CD8-positive, alpha-beta memory T cell (primary cell): Measurements from ENCODE around the gene FMNL1. TPM values are rescaled to one million over a fixed set of nuclear protein-coding genes. Genes with fewer than 3 reads are reported as not detected.

ENCODE experiments used
- CTCF ChIA-PET: fragments of 350-600 bp; sonication (Branson Sonifier 250); formaldehyde crosslinking; loops from one replicate; lab custom pipeline; 2021; ENCODE audit warnings: antibody characterized with exemption; lab: Charles Lee
- POLR2A ChIA-PET: fragments of 350-600 bp; sonication (Branson Sonifier 250); formaldehyde crosslinking; loops from one replicate; lab custom pipeline; 2021; ENCODE audit warnings: antibody characterized with exemption; lab: Charles Lee
- DNase-seq, 5 donors: peaks; one replicate each; pipeline versions ENCODE4 v3.0.0 to v3.0.0-alpha.2; 2020 to 2022; ENCODE audit warnings: mixed read lengths in 1 of 5
- H3K27ac ChIP-seq: one replicate; pipeline ENCODE4 v1.7.0; 2013; ENCODE audit warnings: low read depth, mild to moderate bottlenecking, low read length, moderate library complexity
- H3K27me3 ChIP-seq: 2 replicates; pipeline ENCODE4 v1.7.0; 2013; ENCODE audit warnings: low read length, mild to moderate bottlenecking; ENCODE audit not compliant: insufficient read depth, poor library complexity, severe bottlenecking
- H3K36me3 ChIP-seq: 2 replicates; pipeline ENCODE4 v1.7.0; 2013; ENCODE audit warnings: mild to moderate bottlenecking, low read length, moderate library complexity; ENCODE audit not compliant: insufficient read depth
- H3K4me1 ChIP-seq: 2 replicates; pipeline ENCODE4 v1.7.0; 2013; ENCODE audit warnings: mild to moderate bottlenecking, low read length, moderate library complexity; ENCODE audit not compliant: insufficient read depth
- H3K4me3 ChIP-seq: 2 replicates; pipeline ENCODE4 v1.7.0; 2013; ENCODE audit warnings: mild to moderate bottlenecking, low read length
- H3K9me3 ChIP-seq: 2 replicates; pipeline ENCODE4 v1.7.0; 2013; ENCODE audit warnings: mild to moderate bottlenecking, low read length
- H3K27ac Mint-ChIP-seq, 8 donors: one replicate each; pipeline ENCODE4 v1.8.0; 2020 to 2021; ENCODE audit warnings: mixed read lengths in 8 of 8, mild to moderate bottlenecking in 6 of 8, inconsistent platforms in 3 of 8, moderate library complexity in 3 of 8
- H3K27me3 Mint-ChIP-seq, 2 donors: one replicate each; pipeline ENCODE4 v1.8.0; 2020 to 2021; ENCODE audit warnings: mixed read lengths in 2 of 2, mild to moderate bottlenecking in 1 of 2, moderate library complexity in 1 of 2
- H3K36me3 Mint-ChIP-seq, 3 donors: one replicate each; pipeline ENCODE4 v1.8.0; 2020 to 2021; ENCODE audit warnings: mixed read lengths in 3 of 3, inconsistent platforms in 1 of 3, mild to moderate bottlenecking in 1 of 3
- H3K4me1 Mint-ChIP-seq, 3 donors: one replicate each; pipeline ENCODE4 v1.8.0; 2020 to 2021; ENCODE audit warnings: mixed read lengths in 3 of 3, inconsistent platforms in 1 of 3, mild to moderate bottlenecking in 1 of 3
- H3K4me3 Mint-ChIP-seq, 7 donors: one replicate each; pipeline ENCODE4 v1.8.0; 2020 to 2021; ENCODE audit warnings: mixed read lengths in 7 of 7, mild to moderate bottlenecking in 6 of 7, moderate library complexity in 4 of 7, inconsistent platforms in 2 of 7
- H3K9me3 Mint-ChIP-seq, 5 donors: one replicate each; pipeline ENCODE4 v1.8.0; 2020 to 2022; ENCODE audit warnings: mixed read lengths in 5 of 5, mild to moderate bottlenecking in 3 of 5, moderate library complexity in 2 of 5, inconsistent platforms in 1 of 5
- polyA plus RNA-seq: library from polyadenylated mRNA; unstranded; fragments of 300-500 nt; fragmentation: Illumina TruSeq; gene quantifications from one replicate; pipeline ENCODE4 v1.2.3, GENCODE V29; 2021
- total RNA-seq, 2 experiments: library from RNA; stranded (reverse); gene quantifications; one replicate each; pipeline ENCODE4 v1.2.3, GENCODE V29; 2021

The FMNL1 gene
- total and polyA plus RNA-seq, 3 experiments from 2014 or later: 58.6 to 265 (median 260) TPM

GRCh38 chr17:45223539-45224528 is 2.1 kb downstream of the FMNL1 start:
- peaks cover 0 to 1% of the 10 kb centered on the region in 2 donors for H3K27me3 Mint-ChIP-seq
- Histone ChIP-seq H3K27me3 (no peaks in the 10 kb centered on the region), H3K4me1 (peaks cover 62% of the 10 kb centered on the region), H3K9me3 (no peaks in the 10 kb centered on the region), H3K36me3 (no peaks in the 10 kb centered on the region), H3K27ac (peak overlapping the region; percentile 98), H3K4me3 (peak overlapping the region; percentile 95)
- peak overlapping the region; percentile 96 to 100 (median 99) for H3K4me3 Mint-ChIP-seq
- peaks cover 59 to 69% (median 66%) of the 10 kb centered on the region in 3 donors for H3K4me1 Mint-ChIP-seq
- CTCF ChIA-PET: interaction anchor here (0.9 to 13.8 kb wide), 7 partner anchors 10 to 163 kb away, joined by 3 to 409 read pairs (median 21); partner anchors contain the start of gene ACBD4
- H3K27ac Mint-ChIP-seq: peak overlapping the region; percentile 92 to 100 (median 100)
- no peaks in the 10 kb centered on the region for H3K9me3 Mint-ChIP-seq
- POLR2A ChIA-PET: interaction anchor here (0.7 to 13.4 kb wide), 3 partner anchors 8 to 21 kb away, joined by 3 to 189 read pairs (median 4); no protein-coding TSS in a partner anchor
- peaks cover 2 to 67% (median 2%) of the 10 kb centered on the region in 3 donors for H3K36me3 Mint-ChIP-seq
- peak; percentile 47 to 73 (median 53) for DNase-seq

- Mint-ChIP-seq H3K27me3 (peaks cover 0 to 3% of the 10 kb centered on the region in 2 donors), H3K9me3 (no peaks in the 10 kb centered on the region), H3K27ac (peak overlapping the region; percentile 97 to 100 (median 100)), H3K4me3 (peak overlapping the region; percentile 96 to 100 (median 99)), H3K36me3 (peaks cover 0 to 63% (median 0%) of the 10 kb centered on the region in 3 donors), H3K4me1 (peaks cover 59 to 69% (median 65%) of the 10 kb centered on the region in 3 donors)
- no peaks in the 10 kb centered on the region for H3K9me3 ChIP-seq
- peaks cover 62% of the 10 kb centered on the region for H3K4me1 ChIP-seq
- peak overlapping the region; percentile 98 for H3K27ac ChIP-seq
- CTCF ChIA-PET: interaction anchor here (1.2 to 13.8 kb wide), 6 partner anchors 9 to 160 kb away, joined by 3 to 409 read pairs (median 18); partner anchors contain the start of genes ACBD4 and MAP3K14
- peak in 3 of 5 donors; percentile 26 to 58 (median 53) for DNase-seq
- H3K4me3 ChIP-seq: peak overlapping the region; percentile 95
- POLR2A ChIA-PET: interaction anchor here (2.6 to 13.4 kb wide), 2 partner anchors 21 to 76 kb away, joined by 26 to 189 read pairs; partner anchors contain the start of gene HEXIM1
- H3K27me3 ChIP-seq: no peaks in the 10 kb centered on the region
- no peaks in the 10 kb centered on the region for H3K36me3 ChIP-seq
Measured at GRCh38 chr17:45224671-45225050, 3.0 kb downstream of the FMNL1 start.

- Mint-ChIP-seq H3K27me3 (peaks cover 0 to 3% of the 10 kb centered on the region in 2 donors), H3K9me3 (no peaks in the 10 kb centered on the region), H3K4me3 (peak overlapping the region; percentile 96 to 100 (median 99)), H3K27ac (peak overlapping the region; percentile 97 to 100 (median 100)), H3K36me3 (peaks cover 0 to 61% (median 0%) of the 10 kb centered on the region in 3 donors), H3K4me1 (peaks cover 59 to 69% (median 65%) of the 10 kb centered on the region in 3 donors)
- Histone ChIP-seq H3K27me3 (no peaks in the 10 kb centered on the region), H3K4me3 (peak overlapping the region; percentile 95), H3K36me3 (no peaks in the 10 kb centered on the region), H3K4me1 (peaks cover 62% of the 10 kb centered on the region), H3K9me3 (no peaks in the 10 kb centered on the region), H3K27ac (peak overlapping the region; percentile 98)
- ChIA-PET CTCF (interaction anchor here (0.9 to 13.8 kb wide), 9 partner anchors 9 to 160 kb away, joined by 3 to 409 read pairs (median 10); partner anchors contain the start of genes ACBD4, HEXIM1 and MAP3K14), POLR2A (interaction anchor here (0.5 to 13.4 kb wide), 8 partner anchors 9 to 360 kb away, joined by 3 to 189 read pairs (median 10); partner anchors contain the start of genes HEXIM1, HEXIM2 and MAP3K14)
- DNase-seq: peak; percentile 41 to 71 (median 52)
Measured at GRCh38 chr17:45225051-45225700, 3.5 kb downstream of the FMNL1 start.

GRCh38 chr17:45225964-45226530 is 4.4 kb downstream of the FMNL1 start:
- POLR2A ChIA-PET: interaction anchor here (0.8 to 13.4 kb wide), 11 partner anchors 9 to 359 kb away, joined by 3 to 189 read pairs (median 6); partner anchors contain the start of genes HEXIM1, HEXIM2, MAP3K14 and NMT1
- peaks cover 0 to 57% (median 0%) of the 10 kb centered on the region in 3 donors for H3K36me3 Mint-ChIP-seq
- H3K4me1 Mint-ChIP-seq: peaks cover 63 to 67% (median 64%) of the 10 kb centered on the region in 3 donors
- DNase-seq: peak; percentile 88 to 98 (median 95)
- Histone ChIP-seq H3K36me3 (no peaks in the 10 kb centered on the region), H3K4me1 (peaks cover 62% of the 10 kb centered on the region), H3K27me3 (no peaks in the 10 kb centered on the region), H3K27ac (peak overlapping the region; percentile 98), H3K4me3 (peak overlapping the region; percentile 95), H3K9me3 (no peaks in the 10 kb centered on the region)
- peaks cover 0 to 3% of the 10 kb centered on the region in 2 donors for H3K27me3 Mint-ChIP-seq
- H3K27ac Mint-ChIP-seq: peak overlapping the region; percentile 97 to 100 (median 100)
- peak overlapping the region; percentile 96 to 100 (median 99) for H3K4me3 Mint-ChIP-seq
- CTCF ChIA-PET: interaction anchor here (0.9 to 13.8 kb wide), 8 partner anchors 8 to 159 kb away, joined by 3 to 409 read pairs (median 12); partner anchors contain the start of genes ACBD4, HEXIM1 and MAP3K14
- H3K9me3 Mint-ChIP-seq: no peaks in the 10 kb centered on the region

GRCh38 chr17:45226576-45226975 is 4.9 kb downstream of the FMNL1 start:
- H3K4me1 Mint-ChIP-seq: peaks cover 67 to 70% (median 68%) of the 10 kb centered on the region in 3 donors
- peaks cover 0 to 57% (median 0%) of the 10 kb centered on the region in 3 donors for H3K36me3 Mint-ChIP-seq
- H3K27me3 Mint-ChIP-seq: peaks cover 0 to 3% of the 10 kb centered on the region in 2 donors
- no peaks in the 10 kb centered on the region for H3K9me3 Mint-ChIP-seq
- no peaks in the 10 kb centered on the region for H3K27me3 ChIP-seq
- no peaks in the 10 kb centered on the region for H3K9me3 ChIP-seq
- H3K4me3 Mint-ChIP-seq: peak overlapping the region; percentile 96 to 100 (median 99)
- H3K4me3 ChIP-seq: peak overlapping the region; percentile 95
- DNase-seq: no peak
- H3K27ac Mint-ChIP-seq: peak overlapping the region; percentile 97 to 100 (median 100)
- no peaks in the 10 kb centered on the region for H3K36me3 ChIP-seq
- H3K27ac ChIP-seq: peak overlapping the region; percentile 98
- POLR2A ChIA-PET: interaction anchor here (0.9 to 13.4 kb wide), 10 partner anchors 9 to 165 kb away, joined by 3 to 189 read pairs (median 10); partner anchors contain the start of genes HEXIM1, HEXIM2, MAP3K14 and NMT1
- CTCF ChIA-PET: interaction anchor here (1.2 to 13.8 kb wide), 7 partner anchors 7 to 159 kb away, joined by 3 to 409 read pairs (median 15); partner anchors contain the start of genes ACBD4, HEXIM1 and MAP3K14
- peaks cover 68% of the 10 kb centered on the region for H3K4me1 ChIP-seq

- Mint-ChIP-seq H3K27me3 (peaks cover 0 to 3% of the 10 kb centered on the region in 2 donors), H3K36me3 (peaks cover 0 to 63% (median under 1%) of the 10 kb centered on the region in 3 donors), H3K27ac (peak overlapping the region; percentile 97 to 100 (median 100)), H3K9me3 (no peaks in the 10 kb centered on the region), H3K4me1 (peaks cover 73 to 77% (median 75%) of the 10 kb centered on the region in 3 donors), H3K4me3 (peak overlapping the region; percentile 96 to 100 (median 99))
- H3K9me3 ChIP-seq: no peaks in the 10 kb centered on the region
- peaks cover 74% of the 10 kb centered on the region for H3K4me1 ChIP-seq
- H3K27me3 ChIP-seq: no peaks in the 10 kb centered on the region
- POLR2A ChIA-PET: interaction anchor here (0.9 to 13.4 kb wide), 9 partner anchors 8 to 166 kb away, joined by 3 to 189 read pairs (median 6); partner anchors contain the start of genes ACBD4, HEXIM1, MAP3K14 and NMT1
- H3K4me3 ChIP-seq: peak overlapping the region; percentile 95
- CTCF ChIA-PET: interaction anchor here (0.9 to 13.8 kb wide), 5 partner anchors 7 to 158 kb away, joined by 4 to 409 read pairs (median 74); partner anchors contain the start of gene FMNL1
- peak in 1 of 5 donors; percentile 47 for DNase-seq
- peaks cover 3% of the 10 kb centered on the region for H3K36me3 ChIP-seq
- peak overlapping the region; percentile 98 for H3K27ac ChIP-seq
Measured at GRCh38 chr17:45227101-45227925, 5.6 kb downstream of the FMNL1 start.
